AG09309 (cell line): ENCODE results near the gene SERPINB13.

Source experiments
- DNase-seq: peaks from one replicate; pipeline ENCODE4 v3.0.0-alpha.2; 2010; ENCODE audit warnings: low read depth
- H3K4me3 ChIP-seq: 2 replicates; pipeline ENCODE4 v1.5.1; 2011; ENCODE audit warnings: mild to moderate bottlenecking, low read depth, low read length, moderate library complexity; ENCODE audit not compliant: control insufficient read depth
- TF ChIP-seq, protein P1 (sequence below): IDR thresholded peaks from 2 replicates; pipeline ENCODE4 v1.5.1; 2011; ENCODE audit warnings: mild to moderate bottlenecking, low read depth, low read length, inconsistent platforms; ENCODE audit not compliant: insufficient read depth, control insufficient read depth; ENCODE audit errors: missing control alignments

Gene SERPINB13, protein sequence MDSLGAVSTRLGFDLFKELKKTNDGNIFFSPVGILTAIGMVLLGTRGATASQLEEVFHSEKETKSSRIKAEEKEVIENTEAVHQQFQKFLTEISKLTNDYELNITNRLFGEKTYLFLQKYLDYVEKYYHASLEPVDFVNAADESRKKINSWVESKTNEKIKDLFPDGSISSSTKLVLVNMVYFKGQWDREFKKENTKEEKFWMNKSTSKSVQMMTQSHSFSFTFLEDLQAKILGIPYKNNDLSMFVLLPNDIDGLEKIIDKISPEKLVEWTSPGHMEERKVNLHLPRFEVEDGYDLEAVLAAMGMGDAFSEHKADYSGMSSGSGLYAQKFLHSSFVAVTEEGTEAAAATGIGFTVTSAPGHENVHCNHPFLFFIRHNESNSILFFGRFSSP

GRCh38 chr18:63586966-63587365 is at the start of gene SERPINB13:
Gene SERPINB13 (plus strand): TSS chr18:63587343. CDS start chr18:63588668, 1,325 bp downstream.
- H3K4me3 ChIP-seq, result no peak within 1 kb of the TSS
- TF ChIP-seq, protein P1, sequence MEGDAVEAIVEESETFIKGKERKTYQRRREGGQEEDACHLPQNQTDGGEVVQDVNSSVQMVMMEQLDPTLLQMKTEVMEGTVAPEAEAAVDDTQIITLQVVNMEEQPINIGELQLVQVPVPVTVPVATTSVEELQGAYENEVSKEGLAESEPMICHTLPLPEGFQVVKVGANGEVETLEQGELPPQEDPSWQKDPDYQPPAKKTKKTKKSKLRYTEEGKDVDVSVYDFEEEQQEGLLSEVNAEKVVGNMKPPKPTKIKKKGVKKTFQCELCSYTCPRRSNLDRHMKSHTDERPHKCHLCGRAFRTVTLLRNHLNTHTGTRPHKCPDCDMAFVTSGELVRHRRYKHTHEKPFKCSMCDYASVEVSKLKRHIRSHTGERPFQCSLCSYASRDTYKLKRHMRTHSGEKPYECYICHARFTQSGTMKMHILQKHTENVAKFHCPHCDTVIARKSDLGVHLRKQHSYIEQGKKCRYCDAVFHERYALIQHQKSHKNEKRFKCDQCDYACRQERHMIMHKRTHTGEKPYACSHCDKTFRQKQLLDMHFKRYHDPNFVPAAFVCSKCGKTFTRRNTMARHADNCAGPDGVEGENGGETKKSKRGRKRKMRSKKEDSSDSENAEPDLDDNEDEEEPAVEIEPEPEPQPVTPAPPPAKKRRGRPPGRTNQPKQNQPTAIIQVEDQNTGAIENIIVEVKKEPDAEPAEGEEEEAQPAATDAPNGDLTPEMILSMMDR, result no peak
- no peak for DNase-seq

DNA sequence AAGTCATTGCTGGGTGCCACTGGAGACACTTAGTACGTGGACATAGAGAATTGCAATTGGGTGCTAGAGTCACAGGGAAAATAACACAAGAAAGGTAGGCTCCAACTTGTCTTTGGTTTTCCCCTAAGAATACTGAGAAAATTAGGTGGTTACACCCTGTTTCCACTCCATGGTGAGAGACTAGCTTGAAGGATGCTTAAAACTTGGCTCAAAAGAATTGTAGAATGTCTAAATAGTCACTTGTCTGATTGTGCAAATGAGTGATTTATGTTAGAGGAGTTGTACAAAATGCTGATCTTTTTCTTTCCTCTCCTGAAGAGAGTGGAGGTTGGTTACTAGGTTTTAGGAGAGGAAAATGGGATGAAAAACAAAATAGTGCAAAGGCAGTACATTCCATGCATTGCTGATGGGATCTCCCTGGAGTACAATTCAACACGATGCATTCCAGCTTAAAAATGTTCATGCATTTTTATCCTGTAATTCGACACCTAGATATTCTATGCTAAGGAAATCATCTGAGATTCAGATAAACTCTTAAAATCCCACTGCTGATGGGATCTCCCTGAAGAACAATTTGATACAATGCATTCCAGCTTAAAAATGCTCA is 47.1 kb upstream of the SERPINB13 start:
- DNase-seq, result peak; percentile 23
- TF ChIP-seq, protein P1, result no peak
- H3K4me3 ChIP-seq, result no peak overlapping the region

- TF ChIP-seq, protein P1, result no peak
- no peak for DNase-seq
- H3K4me3 ChIP-seq, result no peak within 1 kb of the TSS
Measured at GRCh38 chr18:63542069-63542468, 45.1 kb upstream of the SERPINB13 start, which contains the start of gene SERPINB12. Gene SERPINB12 (plus strand): TSS chr18:63542369. CDS start chr18:63556160, 13,791 bp downstream.

- TF ChIP-seq, protein P1, result no peak
- no peak overlapping the region for H3K4me3 ChIP-seq
- DNase-seq, result no peak
Measured at GRCh38 chr18:63544017-63544416, 43.1 kb upstream of the SERPINB13 start.

DNA sequence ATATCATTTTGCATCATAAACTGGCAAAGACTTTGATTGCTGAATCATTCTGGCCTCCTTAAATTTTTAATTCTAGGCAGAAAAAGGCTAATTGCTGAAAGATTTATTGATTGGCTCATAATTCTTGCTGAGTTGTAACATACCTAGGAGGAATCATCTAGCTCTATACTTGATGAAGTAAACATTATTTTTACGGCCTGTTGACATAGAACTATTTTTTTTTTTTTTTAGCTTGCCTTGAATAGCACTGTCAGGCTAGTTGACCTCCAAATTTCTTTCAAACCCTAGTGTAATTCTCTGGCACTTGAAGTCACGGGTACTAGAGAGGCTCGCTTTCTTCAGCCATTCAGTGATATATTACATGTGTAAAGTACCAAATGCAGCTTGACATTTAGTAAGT is 42.1 kb upstream of the SERPINB13 start:
- no peak overlapping the region for H3K4me3 ChIP-seq
- DNase-seq, result no peak
- TF ChIP-seq, protein P1, result no peak

GRCh38 chr18:63550068-63550467 is 37.1 kb upstream of the SERPINB13 start:
- TF ChIP-seq, protein P1, result no peak
- H3K4me3 ChIP-seq, result no peak overlapping the region
- DNase-seq, result no peak
